ENCODE measurements around the gene WDR1. TPM values are rescaled to one million over a fixed set of nuclear protein-coding genes. Genes with fewer than 3 reads are reported as not detected.

WDR1 gene
- polyA plus RNA-seq, 1 of the 3 experiments (the other 2 are of a cell fraction) = 310 TPM

DNA sequence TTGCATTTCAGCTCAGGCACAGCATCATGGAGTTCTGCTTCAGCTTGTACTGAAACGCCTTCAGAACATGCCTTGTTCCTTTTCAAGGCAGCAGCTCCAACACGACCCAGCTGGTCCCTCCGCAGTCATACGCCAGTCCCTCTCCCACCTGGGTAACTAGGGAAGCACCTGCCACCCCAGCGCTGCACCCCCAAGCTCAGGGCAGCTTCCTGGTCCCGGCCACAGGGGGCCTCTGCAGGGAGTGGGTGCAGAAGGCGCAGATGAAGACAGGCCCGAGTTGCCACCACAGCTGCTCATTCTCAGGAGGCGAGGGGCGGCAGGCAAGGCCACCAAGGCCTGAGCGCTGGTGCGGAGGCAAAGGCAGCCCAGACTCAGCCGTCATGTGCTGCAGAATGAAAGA lies 21.8 kb downstream of the WDR1 start (continued):
- TF ChIP-seq, protein P1, sequence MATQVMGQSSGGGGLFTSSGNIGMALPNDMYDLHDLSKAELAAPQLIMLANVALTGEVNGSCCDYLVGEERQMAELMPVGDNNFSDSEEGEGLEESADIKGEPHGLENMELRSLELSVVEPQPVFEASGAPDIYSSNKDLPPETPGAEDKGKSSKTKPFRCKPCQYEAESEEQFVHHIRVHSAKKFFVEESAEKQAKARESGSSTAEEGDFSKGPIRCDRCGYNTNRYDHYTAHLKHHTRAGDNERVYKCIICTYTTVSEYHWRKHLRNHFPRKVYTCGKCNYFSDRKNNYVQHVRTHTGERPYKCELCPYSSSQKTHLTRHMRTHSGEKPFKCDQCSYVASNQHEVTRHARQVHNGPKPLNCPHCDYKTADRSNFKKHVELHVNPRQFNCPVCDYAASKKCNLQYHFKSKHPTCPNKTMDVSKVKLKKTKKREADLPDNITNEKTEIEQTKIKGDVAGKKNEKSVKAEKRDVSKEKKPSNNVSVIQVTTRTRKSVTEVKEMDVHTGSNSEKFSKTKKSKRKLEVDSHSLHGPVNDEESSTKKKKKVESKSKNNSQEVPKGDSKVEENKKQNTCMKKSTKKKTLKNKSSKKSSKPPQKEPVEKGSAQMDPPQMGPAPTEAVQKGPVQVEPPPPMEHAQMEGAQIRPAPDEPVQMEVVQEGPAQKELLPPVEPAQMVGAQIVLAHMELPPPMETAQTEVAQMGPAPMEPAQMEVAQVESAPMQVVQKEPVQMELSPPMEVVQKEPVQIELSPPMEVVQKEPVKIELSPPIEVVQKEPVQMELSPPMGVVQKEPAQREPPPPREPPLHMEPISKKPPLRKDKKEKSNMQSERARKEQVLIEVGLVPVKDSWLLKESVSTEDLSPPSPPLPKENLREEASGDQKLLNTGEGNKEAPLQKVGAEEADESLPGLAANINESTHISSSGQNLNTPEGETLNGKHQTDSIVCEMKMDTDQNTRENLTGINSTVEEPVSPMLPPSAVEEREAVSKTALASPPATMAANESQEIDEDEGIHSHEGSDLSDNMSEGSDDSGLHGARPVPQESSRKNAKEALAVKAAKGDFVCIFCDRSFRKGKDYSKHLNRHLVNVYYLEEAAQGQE (IDR thresholded peaks at IDR 0.05; ENCODE audit: low read depth, low read length) = no peak
- TF ChIP-seq, protein P2, sequence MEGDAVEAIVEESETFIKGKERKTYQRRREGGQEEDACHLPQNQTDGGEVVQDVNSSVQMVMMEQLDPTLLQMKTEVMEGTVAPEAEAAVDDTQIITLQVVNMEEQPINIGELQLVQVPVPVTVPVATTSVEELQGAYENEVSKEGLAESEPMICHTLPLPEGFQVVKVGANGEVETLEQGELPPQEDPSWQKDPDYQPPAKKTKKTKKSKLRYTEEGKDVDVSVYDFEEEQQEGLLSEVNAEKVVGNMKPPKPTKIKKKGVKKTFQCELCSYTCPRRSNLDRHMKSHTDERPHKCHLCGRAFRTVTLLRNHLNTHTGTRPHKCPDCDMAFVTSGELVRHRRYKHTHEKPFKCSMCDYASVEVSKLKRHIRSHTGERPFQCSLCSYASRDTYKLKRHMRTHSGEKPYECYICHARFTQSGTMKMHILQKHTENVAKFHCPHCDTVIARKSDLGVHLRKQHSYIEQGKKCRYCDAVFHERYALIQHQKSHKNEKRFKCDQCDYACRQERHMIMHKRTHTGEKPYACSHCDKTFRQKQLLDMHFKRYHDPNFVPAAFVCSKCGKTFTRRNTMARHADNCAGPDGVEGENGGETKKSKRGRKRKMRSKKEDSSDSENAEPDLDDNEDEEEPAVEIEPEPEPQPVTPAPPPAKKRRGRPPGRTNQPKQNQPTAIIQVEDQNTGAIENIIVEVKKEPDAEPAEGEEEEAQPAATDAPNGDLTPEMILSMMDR (IDR thresholded peaks at IDR 0.05) = no peak
- no peak for TF ChIP-seq FOXJ3 (CRISPR knock-in tag; IDR thresholded peaks at IDR 0.05)
- no peak for TF ChIP-seq RFX5 (IDR thresholded peaks at IDR 0.05; ENCODE audit: low read length)

DNA sequence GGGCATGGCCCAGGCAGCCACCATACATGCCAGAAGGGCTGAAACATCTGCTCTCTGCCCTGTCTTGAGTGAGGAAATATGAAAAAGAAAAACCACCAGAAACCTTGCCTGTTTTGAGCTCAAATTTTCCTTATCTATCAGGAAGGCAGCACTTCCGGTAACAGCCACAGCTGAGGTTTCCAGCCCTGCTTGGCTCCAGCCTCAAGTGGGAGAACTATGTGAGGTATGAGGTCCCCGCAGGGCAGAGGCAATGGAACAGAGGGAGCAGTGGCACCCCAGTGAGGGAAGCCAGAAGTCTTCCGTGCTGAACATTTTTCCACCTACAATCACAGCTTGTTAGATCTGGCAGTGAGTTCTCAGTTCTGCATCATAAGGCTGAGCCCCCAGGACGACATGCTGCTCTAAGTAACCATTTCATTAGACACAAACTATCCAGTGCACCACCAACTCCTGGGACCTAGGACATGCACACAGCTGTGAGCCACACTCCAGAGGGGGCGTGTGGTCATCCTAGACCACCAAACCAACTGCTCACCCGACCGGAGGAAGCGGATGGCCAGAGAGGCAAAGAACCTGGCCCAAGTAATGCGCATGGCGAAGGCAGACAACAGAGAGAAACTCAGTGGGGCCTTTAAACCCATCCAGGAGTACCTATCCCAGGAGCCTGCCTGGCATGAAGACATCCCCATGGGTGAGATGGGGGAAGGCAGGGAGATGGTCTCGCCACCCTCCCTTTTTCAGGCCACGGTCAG lies 22.6 kb downstream of the WDR1 start:
- no peak overlapping the region for H2AFZ ChIP-seq (ENCODE audit: low read depth)

More for the DNA sequence above, 22.6 kb downstream of the WDR1 start:
- H3K27ac ChIP-seq (ENCODE audit: low read depth in 2 of 2, low read length in 1 of 2) = peak overlapping the region in 1 of 2 experiments; percentile 58; a peak in 2 of 4 replicates
- TF ChIP-seq TAF1 (IDR thresholded peaks at IDR 0.05; ENCODE audit: borderline replicate concordance, low read depth, low read length) (no peak), ELF1 (IDR thresholded peaks at IDR 0.05) (no peak), MEF2A (IDR thresholded peaks at IDR 0.05; ENCODE audit: borderline replicate concordance, low read depth) (no peak), NRF1 (IDR thresholded peaks at IDR 0.05; ENCODE audit: low read depth, low read length) (no peak), FOXJ3 (CRISPR knock-in tag; IDR thresholded peaks at IDR 0.05) (no peak), RFX5 (IDR thresholded peaks at IDR 0.05; ENCODE audit: low read length) (no peak), EP300 (IDR thresholded peaks at IDR 0.05; ENCODE audit: borderline replicate concordance in 1 of 2, low read depth in 1 of 2, low read length in 1 of 2) (no peak), YY1 (IDR thresholded peaks at IDR 0.05; ENCODE audit: low read depth) (no peak), GABPA (IDR thresholded peaks at IDR 0.05; ENCODE audit: low read depth) (no peak), TCF12 (IDR thresholded peaks at IDR 0.05) (no peak), NFIC (IDR thresholded peaks at IDR 0.05; ENCODE audit: borderline replicate concordance) (no peak), RCOR1 (IDR thresholded peaks at IDR 0.05; ENCODE audit: low read length) (no peak), MXI1 (IDR thresholded peaks at IDR 0.05; ENCODE audit: low read depth, low read length) (no peak), CHD2 (IDR thresholded peaks at IDR 0.05; ENCODE audit: low read length, partially characterized antibody) (no peak)
- TF ChIP-seq, protein P2 (IDR thresholded peaks at IDR 0.05) = no peak
- TF ChIP-seq, protein P3, sequence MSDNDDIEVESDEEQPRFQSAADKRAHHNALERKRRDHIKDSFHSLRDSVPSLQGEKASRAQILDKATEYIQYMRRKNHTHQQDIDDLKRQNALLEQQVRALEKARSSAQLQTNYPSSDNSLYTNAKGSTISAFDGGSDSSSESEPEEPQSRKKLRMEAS (IDR thresholded peaks at IDR 0.05; ENCODE audit: low read depth) = no peak
- TF ChIP-seq, protein P4, sequence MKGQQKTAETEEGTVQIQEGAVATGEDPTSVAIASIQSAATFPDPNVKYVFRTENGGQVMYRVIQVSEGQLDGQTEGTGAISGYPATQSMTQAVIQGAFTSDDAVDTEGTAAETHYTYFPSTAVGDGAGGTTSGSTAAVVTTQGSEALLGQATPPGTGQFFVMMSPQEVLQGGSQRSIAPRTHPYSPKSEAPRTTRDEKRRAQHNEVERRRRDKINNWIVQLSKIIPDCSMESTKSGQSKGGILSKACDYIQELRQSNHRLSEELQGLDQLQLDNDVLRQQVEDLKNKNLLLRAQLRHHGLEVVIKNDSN (IDR thresholded peaks at IDR 0.05; ENCODE audit: borderline replicate concordance, low read depth) = no peak
- H4K20me1 ChIP-seq (ENCODE audit: insufficient read depth) = peaks cover 100% of the 10 kb centered on the region
- no peaks in the 10 kb centered on the region for H3K9me3 ChIP-seq
- H3K36me3 ChIP-seq (replicated peaks in 1 of 2; ENCODE audit: control insufficient read depth in 1 of 2, insufficient read depth in 2 of 2, low read length in 1 of 2) = peaks cover 37 to 88% of the 10 kb centered on the region in 2 experiments
- H3F3A ChIP-seq (replicated peaks; ENCODE audit: insufficient read depth) = peaks cover 28% of the 10 kb centered on the region
- no peak overlapping the region for H3K4me3 ChIP-seq (ENCODE audit: low read depth in 2 of 2, low read length in 1 of 2)
- H3K9me2 ChIP-seq = no peaks in the 10 kb centered on the region
- H3K79me2 ChIP-seq (ENCODE audit: insufficient read depth) = peaks cover 87% of the 10 kb centered on the region
- no peak overlapping the region for H3K9ac ChIP-seq
- CTCF ChIA-PET = interaction anchor here (1.9 kb wide), 1 partner anchor 11 kb away, joined by 8 read pairs; no protein-coding TSS in a partner anchor
- POLR2A ChIA-PET = no interaction called here
- DNase-seq = peak; percentile 50
- peaks cover 21 to 35% of the 10 kb centered on the region in 2 experiments; a peak in 3 of 4 replicates for H3K4me1 ChIP-seq (ENCODE audit: control insufficient read depth in 1 of 2, insufficient read depth in 2 of 2, low read depth in 1 of 2, low read length in 1 of 2)
- no peaks in the 10 kb centered on the region for H3K27me3 ChIP-seq (ENCODE audit: insufficient read depth)
- no peak overlapping the region for H3K4me2 ChIP-seq
- WGBS (ENCODE audit: low lambda C conversion rate) = 85% methylated on average over 9 of the region's 12 CpGs

Data from SK-N-SH (cell line).